Measurements from ENCODE around the gene TFB2M.
A peak's percentile ranks its signal among the peaks of the same experiment; 100 is the strongest.
"Not testable (repeated sequence)": the region's sequence is repeated elsewhere in the genome, so short reads cannot be mapped to it uniquely, and the experiment has no call there.

TFB2M gene

DNA sequence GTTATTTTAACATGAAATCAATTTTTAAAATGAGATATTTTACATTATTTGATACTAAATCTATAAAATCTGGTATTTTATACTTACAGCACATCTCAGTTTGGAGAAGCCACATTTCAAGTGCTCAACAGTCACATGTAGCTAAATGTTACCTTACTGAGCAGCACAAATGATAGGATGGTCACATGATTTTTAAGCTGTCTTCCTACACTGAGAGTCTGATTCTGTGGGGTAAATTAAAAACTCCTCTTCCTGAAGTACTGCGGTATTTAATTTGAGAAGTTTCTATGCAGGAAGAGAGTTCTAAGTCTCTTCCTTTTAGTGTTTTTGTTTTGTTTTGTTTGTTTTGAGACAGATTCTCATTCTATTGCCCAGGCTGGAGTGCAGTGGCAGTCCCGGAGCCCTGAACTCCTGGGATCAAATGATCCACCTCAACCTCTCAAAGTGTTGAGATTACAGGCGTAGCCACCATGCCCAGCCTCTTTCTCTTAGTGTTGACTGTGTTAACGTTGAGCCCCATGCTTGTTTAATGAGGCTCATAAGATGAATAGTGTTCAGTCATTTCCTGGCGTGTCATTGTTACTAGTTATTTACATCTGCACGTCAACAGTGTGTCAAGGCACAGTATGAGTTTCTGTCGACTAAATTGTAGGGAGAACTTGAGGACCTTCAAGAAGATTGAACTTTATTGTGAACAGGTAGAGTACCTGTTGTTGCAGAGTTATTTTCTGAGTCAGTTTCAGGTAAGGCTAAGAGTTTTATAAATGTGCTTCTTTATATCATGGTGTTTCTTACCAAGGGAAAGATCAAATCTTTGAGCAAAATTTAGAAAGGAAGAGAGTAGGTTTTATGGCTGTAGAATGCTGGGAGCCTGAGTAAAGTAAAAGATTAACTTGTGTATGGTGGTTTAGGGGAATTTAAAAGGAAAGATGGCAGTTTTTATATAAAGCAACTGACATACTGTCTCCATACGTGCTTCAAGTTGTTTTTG lies 3.5 kb upstream of the TFB2M start:
- H3K27ac ChIP-seq (ENCODE audit: low read depth, low read length): no peak overlapping the region
- H3K4me1 ChIP-seq (ENCODE audit: control insufficient read depth, insufficient read depth, low read length): peaks cover 8% of the 10 kb centered on the region; the same call in 1 of the 2 replicates
- no peak overlapping the region for H3K4me3 ChIP-seq (ENCODE audit: low read depth, low read length)
- H3K36me3 ChIP-seq (ENCODE audit: control insufficient read depth, insufficient read depth, low read length): no peaks in the 10 kb centered on the region
- H3K27me3 ChIP-seq (ENCODE audit: control insufficient read depth, insufficient read depth, low read length): no peaks in the 10 kb centered on the region
- H3K9me3 ChIP-seq (ENCODE audit: control insufficient read depth, insufficient read depth, low read depth, low read length): no peaks in the 10 kb centered on the region
- H3K9ac ChIP-seq (ENCODE audit: low read length): no peak overlapping the region

DNA sequence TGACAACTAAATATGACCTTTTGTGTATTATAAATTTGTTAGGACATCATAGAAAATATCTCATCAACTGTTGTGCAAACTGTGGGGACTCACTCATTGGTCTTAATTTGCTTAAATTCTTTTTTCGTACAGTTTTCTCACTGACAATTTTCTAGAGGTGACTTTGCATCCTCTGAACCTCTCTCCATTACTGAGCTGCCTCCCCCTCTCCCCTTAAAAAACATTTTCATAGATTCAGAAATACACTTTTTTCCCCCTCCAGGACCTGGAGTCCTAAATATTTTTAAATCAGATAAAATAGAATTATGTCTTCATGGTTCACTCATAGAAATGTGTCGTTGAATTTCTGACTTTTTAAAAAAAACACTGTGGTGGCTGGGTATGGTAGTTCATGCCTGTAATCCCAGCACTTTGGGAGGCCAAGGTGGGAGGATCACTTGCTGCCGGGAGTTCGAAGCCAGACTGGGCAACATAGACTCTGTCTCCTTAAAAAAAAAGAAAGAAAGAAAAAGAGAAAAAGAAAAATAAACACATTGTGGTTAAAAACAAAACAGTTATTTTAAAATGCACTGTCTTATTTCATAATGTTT lies 1.7 kb upstream of the TFB2M start:
- H3K9me3 ChIP-seq (ENCODE audit: control insufficient read depth, insufficient read depth, low read depth, low read length): no peaks in the 10 kb centered on the region
- peaks cover 11% of the 10 kb centered on the region for H3K36me3 ChIP-seq (ENCODE audit: control insufficient read depth, insufficient read depth, low read length)
- no peaks in the 10 kb centered on the region for H3K27me3 ChIP-seq (ENCODE audit: control insufficient read depth, insufficient read depth, low read length)
- no peak overlapping the region for H3K27ac ChIP-seq (ENCODE audit: low read depth, low read length)
- H3K4me3 ChIP-seq (ENCODE audit: low read depth, low read length): peak overlapping the region; percentile 93
- peaks cover 8% of the 10 kb centered on the region; the same call in 1 of the 2 replicates for H3K4me1 ChIP-seq (ENCODE audit: control insufficient read depth, insufficient read depth, low read length)
- H3K9ac ChIP-seq (ENCODE audit: low read length): peak overlapping the region; percentile 77

DNA sequence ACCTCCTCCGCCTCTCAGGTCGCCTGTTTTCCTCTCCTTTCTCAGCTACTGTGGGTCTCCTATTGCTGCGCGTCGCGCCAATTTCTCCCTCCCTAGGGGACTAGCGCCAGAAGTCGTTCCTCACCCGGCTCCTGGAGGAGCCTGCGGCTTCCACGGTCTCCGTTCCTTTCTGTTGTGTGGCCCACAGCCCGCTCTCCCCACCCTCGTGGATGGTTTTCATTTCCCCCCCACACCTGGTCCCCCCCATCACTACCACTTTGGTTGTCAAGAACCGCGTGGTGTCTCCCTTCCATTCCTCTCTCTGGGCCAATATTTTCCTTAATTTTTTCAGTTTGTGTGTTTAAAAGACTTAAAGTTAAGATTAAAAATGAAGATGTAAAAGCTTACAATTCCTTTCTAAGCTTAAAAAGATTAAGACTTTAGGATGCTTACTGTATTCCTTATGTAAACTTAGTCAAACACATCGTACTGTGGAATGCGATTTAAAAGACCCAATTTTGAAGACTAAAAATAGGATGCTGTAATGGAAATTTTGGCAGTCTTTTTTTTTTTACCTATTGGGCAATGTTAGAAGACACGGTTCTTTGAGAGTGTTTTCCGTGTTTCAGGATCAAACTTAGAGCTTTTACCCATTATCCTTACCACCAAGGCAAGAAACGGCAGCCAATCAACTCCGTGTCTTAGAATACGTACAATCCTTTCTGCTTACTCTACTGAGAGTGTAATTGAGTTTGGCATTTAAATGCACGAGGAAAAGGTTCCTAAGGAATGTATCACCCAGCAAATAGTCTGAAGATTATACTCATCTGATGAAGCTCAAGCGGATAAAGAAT lies 968 bp upstream of the TFB2M start:
- no peaks in the 10 kb centered on the region for H3K9me3 ChIP-seq (ENCODE audit: control insufficient read depth, insufficient read depth, low read depth, low read length)
- peaks cover 11% of the 10 kb centered on the region for H3K36me3 ChIP-seq (ENCODE audit: control insufficient read depth, insufficient read depth, low read length)
- H3K27me3 ChIP-seq (ENCODE audit: control insufficient read depth, insufficient read depth, low read length): no peaks in the 10 kb centered on the region
- H3K27ac ChIP-seq (ENCODE audit: low read depth, low read length): peak overlapping the region; percentile 24; the same call in 1 of the 2 replicates
- H3K9ac ChIP-seq (ENCODE audit: low read length): peak overlapping the region; percentile 77
- peaks cover 8% of the 10 kb centered on the region; the same call in 1 of the 2 replicates for H3K4me1 ChIP-seq (ENCODE audit: control insufficient read depth, insufficient read depth, low read length)
- H3K4me3 ChIP-seq (ENCODE audit: low read depth, low read length): peak overlapping the region; percentile 93

DNA sequence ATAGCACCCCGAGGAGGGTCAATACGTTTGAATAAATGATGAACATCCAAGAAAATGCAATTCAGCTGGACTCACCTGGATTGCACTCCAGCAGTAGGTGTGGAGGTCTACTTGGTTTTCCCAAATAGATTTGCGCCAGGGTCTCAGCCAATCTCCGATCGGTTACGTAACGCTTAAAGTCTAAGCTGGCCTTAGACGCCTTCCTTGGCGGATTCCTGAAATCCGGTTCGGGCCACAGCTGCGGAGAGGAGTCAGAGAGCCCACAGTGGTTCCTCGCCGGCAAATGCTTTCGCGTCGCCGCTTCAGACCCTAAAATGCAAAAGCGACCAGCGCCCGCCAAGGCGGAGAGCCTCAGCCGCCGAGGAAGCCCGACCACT lies 322 bp downstream of the TFB2M start:
- Histone ChIP-seq H3K4me1 (ENCODE audit: control insufficient read depth, insufficient read depth, low read length) (peaks cover 8% of the 10 kb centered on the region; the same call in 1 of the 2 replicates), H3K9ac (ENCODE audit: low read length) (peak overlapping the region; percentile 90), H3K27me3 (ENCODE audit: control insufficient read depth, insufficient read depth, low read length) (no peaks in the 10 kb centered on the region), H3K9me3 (ENCODE audit: control insufficient read depth, insufficient read depth, low read depth, low read length) (no peaks in the 10 kb centered on the region), H3K4me3 (ENCODE audit: low read depth, low read length) (peak overlapping the region; percentile 93), H3K27ac (ENCODE audit: low read depth, low read length) (peak overlapping the region; percentile 87), H3K36me3 (ENCODE audit: control insufficient read depth, insufficient read depth, low read length) (peaks cover 11% of the 10 kb centered on the region)

DNA sequence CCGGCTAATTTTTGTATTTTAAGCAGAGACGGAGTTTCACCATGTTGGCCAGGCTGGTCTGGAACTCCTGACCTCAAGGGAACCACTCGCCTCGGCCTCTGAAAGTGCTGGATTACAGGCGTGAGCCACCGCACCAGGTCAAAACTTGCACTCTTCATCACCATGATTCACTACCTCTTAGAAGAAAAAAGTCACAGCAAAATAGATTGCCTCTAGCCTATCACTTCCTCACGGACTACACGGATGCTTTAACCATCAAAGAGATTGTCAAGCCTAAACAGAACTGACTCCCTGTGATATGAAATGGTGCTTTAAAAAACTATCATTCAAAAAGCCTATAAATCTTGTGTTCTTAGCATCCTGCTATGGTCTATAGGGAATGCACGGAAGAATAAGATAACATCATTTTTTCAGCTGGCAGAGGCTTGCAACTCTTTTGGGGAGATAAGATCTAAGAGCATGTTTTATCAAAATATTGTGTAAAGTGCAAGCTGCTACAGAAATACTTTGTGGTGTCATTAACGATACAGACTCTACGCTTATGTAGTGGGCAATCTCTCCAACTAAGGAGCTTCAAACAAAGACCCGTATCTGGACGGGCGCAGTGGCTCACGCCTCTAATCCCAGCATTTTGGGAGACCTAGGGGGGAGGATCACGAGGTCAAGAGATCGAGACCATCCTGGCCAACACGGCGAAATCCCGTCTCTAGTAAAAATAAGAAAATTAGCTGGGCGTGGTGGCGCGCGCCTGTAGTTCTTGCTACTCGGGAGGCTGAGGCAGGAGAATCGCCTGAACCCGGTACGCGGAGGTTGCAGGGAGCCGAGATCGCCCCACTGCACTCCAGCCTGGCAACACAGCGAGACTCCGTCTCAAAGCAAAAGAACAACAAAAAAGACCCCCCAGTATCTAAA lies 966 bp downstream of the TFB2M start:
- H3K9me3 ChIP-seq (ENCODE audit: control insufficient read depth, insufficient read depth, low read depth, low read length): no peaks in the 10 kb centered on the region
- H3K27ac ChIP-seq (ENCODE audit: low read depth, low read length): peak overlapping the region; percentile 87; the same call in 1 of the 2 replicates
- peaks cover 8% of the 10 kb centered on the region; the same call in 1 of the 2 replicates for H3K4me1 ChIP-seq (ENCODE audit: control insufficient read depth, insufficient read depth, low read length)

DNA sequence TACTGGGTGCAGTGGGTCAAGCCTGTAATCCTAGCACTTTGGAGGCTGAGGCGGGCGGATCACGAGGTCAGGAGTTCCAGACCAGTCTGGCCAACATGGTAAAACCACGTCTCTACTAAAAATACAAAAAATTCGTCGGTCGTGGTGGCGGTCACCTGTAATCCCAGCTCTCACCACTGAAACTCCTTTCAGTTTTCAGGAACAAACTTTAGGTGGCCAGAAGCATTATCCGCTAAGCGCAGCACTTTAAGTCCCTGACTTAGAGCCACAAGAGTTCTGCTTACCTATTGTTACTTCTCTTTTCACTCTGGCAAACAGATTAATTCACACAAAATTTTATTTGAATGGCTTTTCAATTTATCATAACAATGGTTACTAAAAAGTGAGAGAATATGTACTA lies 5.2 kb downstream of the TFB2M start:
- H3K4me1 ChIP-seq (ENCODE audit: control insufficient read depth, insufficient read depth, low read length); H3K27me3 ChIP-seq (ENCODE audit: control insufficient read depth, insufficient read depth, low read length); H3K9me3 ChIP-seq (ENCODE audit: control insufficient read depth, insufficient read depth, low read depth, low read length); H3K9ac ChIP-seq (ENCODE audit: low read length); H3K27ac ChIP-seq (ENCODE audit: low read depth, low read length); H3K4me3 ChIP-seq (ENCODE audit: low read depth, low read length): not testable (repeated sequence)
- peaks cover 50% of the 10 kb centered on the region for H3K36me3 ChIP-seq (ENCODE audit: control insufficient read depth, insufficient read depth, low read length)

More for the DNA sequence above, 966 bp downstream of the TFB2M start:
- H3K27me3 ChIP-seq (ENCODE audit: control insufficient read depth, insufficient read depth, low read length): no peaks in the 10 kb centered on the region
- H3K36me3 ChIP-seq (ENCODE audit: control insufficient read depth, insufficient read depth, low read length): peaks cover 17% of the 10 kb centered on the region
- H3K9ac ChIP-seq (ENCODE audit: low read length): peak overlapping the region; percentile 90
- peak overlapping the region; percentile 93 for H3K4me3 ChIP-seq (ENCODE audit: low read depth, low read length)

DNA sequence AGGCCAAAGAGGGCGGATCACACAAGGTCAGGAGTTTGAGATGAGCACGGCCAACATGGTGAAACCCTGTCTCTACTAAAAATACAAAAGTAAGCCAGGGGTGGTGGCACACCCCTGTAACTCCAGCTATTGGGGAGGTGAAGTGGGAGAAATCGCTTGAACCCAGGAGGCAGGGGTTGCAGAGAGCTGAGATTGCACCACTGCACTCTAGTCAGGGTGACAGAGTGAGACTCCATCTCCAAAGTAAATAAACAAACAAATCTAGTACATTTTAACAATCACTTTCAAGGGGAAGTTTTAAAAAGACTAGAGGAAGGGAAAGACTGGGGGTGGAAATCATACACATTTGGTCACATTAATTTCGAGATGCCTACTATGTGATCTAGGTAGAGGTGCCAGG lies 6.8 kb downstream of the TFB2M start:
- H3K27me3 ChIP-seq (ENCODE audit: control insufficient read depth, insufficient read depth, low read length): no peaks in the 10 kb centered on the region
- no peak overlapping the region for H3K9ac ChIP-seq (ENCODE audit: low read length)
- no peak overlapping the region for H3K27ac ChIP-seq (ENCODE audit: low read depth, low read length)
- no peak overlapping the region for H3K4me3 ChIP-seq (ENCODE audit: low read depth, low read length)
- no peaks in the 10 kb centered on the region for H3K4me1 ChIP-seq (ENCODE audit: control insufficient read depth, insufficient read depth, low read length)
- H3K9me3 ChIP-seq (ENCODE audit: control insufficient read depth, insufficient read depth, low read depth, low read length): no peaks in the 10 kb centered on the region
- peaks cover 59% of the 10 kb centered on the region for H3K36me3 ChIP-seq (ENCODE audit: control insufficient read depth, insufficient read depth, low read length)

DNA sequence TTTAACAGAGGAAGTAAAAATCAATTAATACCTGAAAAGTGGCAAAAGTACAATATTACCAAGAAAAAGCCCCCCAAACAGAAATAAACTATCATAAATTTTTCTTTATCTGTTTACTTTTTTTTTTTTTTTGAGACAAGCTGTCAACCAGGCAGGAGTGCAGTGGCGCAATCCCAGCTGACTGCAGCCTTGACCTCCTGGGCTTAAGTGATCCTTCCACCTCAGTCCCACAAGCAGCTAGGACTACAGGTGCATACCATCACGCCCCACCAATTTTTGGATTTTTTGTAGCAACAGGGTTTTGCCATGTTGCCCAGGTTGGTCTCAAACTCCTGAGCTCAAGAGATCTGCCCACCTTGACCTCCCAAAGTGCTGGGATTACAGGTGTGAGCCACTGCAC lies 8.0 kb downstream of the TFB2M start:
- H3K4me1 ChIP-seq (ENCODE audit: control insufficient read depth, insufficient read depth, low read length): no peaks in the 10 kb centered on the region
- no peaks in the 10 kb centered on the region for H3K9me3 ChIP-seq (ENCODE audit: control insufficient read depth, insufficient read depth, low read depth, low read length)
- H3K27ac ChIP-seq (ENCODE audit: low read depth, low read length): no peak overlapping the region
- H3K9ac ChIP-seq (ENCODE audit: low read length): no peak overlapping the region
- no peak overlapping the region for H3K4me3 ChIP-seq (ENCODE audit: low read depth, low read length)
- peaks cover 62% of the 10 kb centered on the region for H3K36me3 ChIP-seq (ENCODE audit: control insufficient read depth, insufficient read depth, low read length)
- no peaks in the 10 kb centered on the region for H3K27me3 ChIP-seq (ENCODE audit: control insufficient read depth, insufficient read depth, low read length)

DNA sequence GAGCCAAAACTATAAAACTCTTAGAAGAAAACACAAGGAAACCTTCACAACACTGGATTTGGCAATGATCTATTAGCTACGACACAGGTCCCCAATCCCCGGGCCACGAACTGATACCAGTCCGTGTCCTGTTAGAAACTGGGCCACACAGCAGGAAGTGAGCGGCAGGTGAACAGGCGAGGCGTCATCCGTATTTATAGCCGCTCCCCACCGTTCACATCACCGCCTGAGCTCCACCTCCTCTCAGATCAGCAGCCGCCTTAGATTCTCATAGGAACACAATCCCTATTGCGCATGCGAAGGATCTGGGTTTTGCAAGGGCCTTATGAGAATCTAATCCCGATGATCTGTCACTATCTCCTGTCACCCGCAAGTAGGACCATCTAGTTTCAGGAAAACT lies 11.9 kb downstream of the TFB2M start:
- Histone ChIP-seq H3K27ac (ENCODE audit: low read depth, low read length) (no peak overlapping the region), H3K4me3 (ENCODE audit: low read depth, low read length) (no peak overlapping the region), H3K9me3 (ENCODE audit: control insufficient read depth, insufficient read depth, low read depth, low read length) (no peaks in the 10 kb centered on the region), H3K27me3 (ENCODE audit: control insufficient read depth, insufficient read depth, low read length) (no peaks in the 10 kb centered on the region), H3K9ac (ENCODE audit: low read length) (no peak overlapping the region), H3K4me1 (ENCODE audit: control insufficient read depth, insufficient read depth, low read length) (no peaks in the 10 kb centered on the region), H3K36me3 (ENCODE audit: control insufficient read depth, insufficient read depth, low read length) (peaks cover 76% of the 10 kb centered on the region)

DNA sequence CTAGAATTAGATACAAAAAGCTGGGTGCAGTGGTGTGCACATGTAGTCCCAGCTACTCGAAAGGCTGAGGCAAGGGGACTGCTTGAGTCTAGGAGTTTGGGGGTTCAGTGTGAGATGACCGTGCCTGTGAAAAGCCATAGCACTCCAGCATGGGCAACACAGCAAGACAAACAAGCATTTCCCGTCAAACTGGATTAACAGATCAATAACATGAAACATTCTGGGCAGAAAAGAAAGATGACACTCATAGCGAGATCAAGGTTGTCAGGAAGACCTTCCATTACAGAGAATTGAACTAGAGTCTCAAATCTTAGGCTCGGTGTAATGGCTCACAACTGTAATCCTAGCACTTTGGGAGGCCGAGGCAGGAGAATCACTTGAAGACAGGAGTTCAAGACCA lies 14.0 kb downstream of the TFB2M start:
- H3K36me3 ChIP-seq (ENCODE audit: control insufficient read depth, insufficient read depth, low read length): peaks cover 81% of the 10 kb centered on the region
- H3K27ac ChIP-seq (ENCODE audit: low read depth, low read length): no peak overlapping the region
- no peaks in the 10 kb centered on the region for H3K9me3 ChIP-seq (ENCODE audit: control insufficient read depth, insufficient read depth, low read depth, low read length)
- H3K27me3 ChIP-seq (ENCODE audit: control insufficient read depth, insufficient read depth, low read length): no peaks in the 10 kb centered on the region
- H3K4me3 ChIP-seq (ENCODE audit: low read depth, low read length): no peak overlapping the region
- no peak overlapping the region for H3K9ac ChIP-seq (ENCODE audit: low read length)
- no peaks in the 10 kb centered on the region for H3K4me1 ChIP-seq (ENCODE audit: control insufficient read depth, insufficient read depth, low read length)
